Lower lobe of right lung (tissue), 2 donors: Measurements from ENCODE around the gene IFNL2. TPM values are rescaled to one million over a fixed set of nuclear protein-coding genes. Genes with fewer than 3 reads are reported as not detected.

Source experiments
- ATAC-seq, 2 donors: fragments of 200-7000 bp; cut with Tn5 transposase; one replicate each; pipeline ENCODE4 v1.9.1; 2020 to 2022; ENCODE audit warnings: mild to moderate bottlenecking in 2 of 2, moderate library complexity in 2 of 2
- DNase-seq: peaks from one replicate; pipeline ENCODE4 v3.0.0-alpha.2; 2020
- H3K27ac ChIP-seq: fragments of 200-600 bp; one replicate; pipeline ENCODE4 v1.8.0; 2022
- H3K27me3 ChIP-seq: fragments of 200-600 bp; one replicate; pipeline ENCODE4 v1.8.0; 2022; ENCODE audit warnings: low read depth
- H3K36me3 ChIP-seq: fragments of 200-600 bp; one replicate; pipeline ENCODE4 v1.8.0; 2022; ENCODE audit warnings: mild to moderate bottlenecking
- H3K4me1 ChIP-seq: fragments of 200-600 bp; one replicate; pipeline ENCODE4 v1.8.0; 2022
- H3K4me3 ChIP-seq: fragments of 200-600 bp; one replicate; pipeline ENCODE4 v1.8.0; 2022; ENCODE audit warnings: mild to moderate bottlenecking
- H3K9me3 ChIP-seq: fragments of 200-600 bp; one replicate; pipeline ENCODE4 v1.8.0; 2022
- CTCF ChIP-seq: fragments of 200-600 bp; IDR thresholded peaks from one replicate; pipeline ENCODE4 v1.8.0; 2022; ENCODE audit warnings: antibody characterized with exemption, mild to moderate bottlenecking
- intact Hi-C: fragments of 100-400 bp; cut with DNase I; formaldehyde crosslinking; loops from one replicate; pipeline ENCODE4 v1.11.0; 2022
- total RNA-seq: library from RNA; stranded (reverse); fragmentation: NEBNext Ultra II Directional; extraction: Animal tissue kit (Norgen Biotek cat#: 25700); gene quantifications from one replicate; pipeline ENCODE4 v1.2.1, GENCODE V29; 2021
- donor health status: DM: no; HTN: yes; CAD: no; lungs with severe emphysema.

IFNL2 gene
- total RNA-seq, 1 donor from 2014 or later = not detected

- peaks cover 62% of the 10 kb centered on the region for H3K27me3 ChIP-seq
- H3K9me3 ChIP-seq = no peaks in the 10 kb centered on the region
- ATAC-seq = no peak
- H3K36me3 ChIP-seq = no peaks in the 10 kb centered on the region
- no peak for DNase-seq
- intact Hi-C loops = no loop called here
- H3K4me3 ChIP-seq = no peak overlapping the region
- H3K4me1 ChIP-seq = peaks cover 11% of the 10 kb centered on the region
- no peak for TF ChIP-seq CTCF
- H3K27ac ChIP-seq = no peak overlapping the region
Measured at GRCh38 chr19:39261704-39262103, 6.5 kb upstream of the IFNL2 start.

GRCh38 chr19:39262496-39262895 is 5.7 kb upstream of the IFNL2 start:
- H3K27me3 ChIP-seq = peaks cover 59% of the 10 kb centered on the region
- intact Hi-C loops = no loop called here

GRCh38 chr19:39263912-39264305 is 4.3 kb upstream of the IFNL2 start:
- peak; percentile 8 to 19 for ATAC-seq
- DNase-seq = no peak

More at GRCh38 chr19:39262496-39262895, 5.7 kb upstream of the IFNL2 start:
- Histone ChIP-seq H3K27ac (no peak overlapping the region), H3K4me3 (no peak overlapping the region), H3K9me3 (no peaks in the 10 kb centered on the region), H3K4me1 (peaks cover 11% of the 10 kb centered on the region), H3K36me3 (no peaks in the 10 kb centered on the region)
- no peak for DNase-seq
- no peak for TF ChIP-seq CTCF
- no peak for ATAC-seq

GRCh38 chr19:39264306-39265290 is 3.6 kb upstream of the IFNL2 start:
- ATAC-seq = peak; percentile 47 to 61

More at GRCh38 chr19:39263912-39264305, 4.3 kb upstream of the IFNL2 start:
- H3K4me3 ChIP-seq = no peak overlapping the region
- H3K27ac ChIP-seq = no peak overlapping the region
- peaks cover 11% of the 10 kb centered on the region for H3K4me1 ChIP-seq
- TF ChIP-seq CTCF = no peak
- H3K27me3 ChIP-seq = peaks cover 59% of the 10 kb centered on the region
- H3K36me3 ChIP-seq = no peaks in the 10 kb centered on the region
- no peaks in the 10 kb centered on the region for H3K9me3 ChIP-seq
- intact Hi-C loops = no loop called here

More at GRCh38 chr19:39264306-39265290, 3.6 kb upstream of the IFNL2 start:
- peaks cover 11% of the 10 kb centered on the region for H3K4me1 ChIP-seq
- H3K4me3 ChIP-seq = no peak overlapping the region
- H3K27ac ChIP-seq = no peak overlapping the region
- no peaks in the 10 kb centered on the region for H3K36me3 ChIP-seq
- intact Hi-C loops = no loop called here
- peaks cover 59% of the 10 kb centered on the region for H3K27me3 ChIP-seq
- no peak for TF ChIP-seq CTCF
- H3K9me3 ChIP-seq = no peaks in the 10 kb centered on the region
- no peak for DNase-seq
